HG03520 (cell line): ENCODE results near the gene VSTM4.

ENCODE experiments used
- ATAC-seq: cut with Tn5 transposase; IDR thresholded peaks from one replicate; pipeline ENCODE4 v1.9.1; 2021; ENCODE audit warnings: mild to moderate bottlenecking, moderate library complexity; ENCODE audit not compliant: unreplicated experiment

VSTM4 gene

DNA sequence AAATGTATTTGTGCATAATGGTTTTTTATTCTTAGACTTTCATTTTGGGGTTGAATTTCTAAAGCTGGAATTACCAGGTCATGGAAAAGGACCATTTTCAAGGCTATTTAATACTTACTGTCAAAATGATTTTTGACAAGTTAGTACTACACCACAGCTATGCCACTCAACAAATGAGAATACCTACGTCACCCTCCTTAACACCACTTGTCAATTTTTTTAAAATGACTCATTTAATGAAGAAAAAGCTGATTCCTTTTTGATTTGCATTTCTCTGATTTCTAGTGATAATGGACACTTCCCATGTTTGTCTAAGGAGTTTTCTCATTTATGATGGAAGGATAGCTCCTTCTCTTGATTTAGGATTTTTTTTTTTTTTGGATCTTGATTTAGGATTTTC lies 63.3 kb downstream of the VSTM4 start:
- ATAC-seq = no peak

- ATAC-seq = no peak
Measured at GRCh38 chr10:49050906-49051305, 64.4 kb downstream of the VSTM4 start.

GRCh38 chr10:49050366-49050765 lies 65.0 kb downstream of the VSTM4 start:
- ATAC-seq = no peak

DNA sequence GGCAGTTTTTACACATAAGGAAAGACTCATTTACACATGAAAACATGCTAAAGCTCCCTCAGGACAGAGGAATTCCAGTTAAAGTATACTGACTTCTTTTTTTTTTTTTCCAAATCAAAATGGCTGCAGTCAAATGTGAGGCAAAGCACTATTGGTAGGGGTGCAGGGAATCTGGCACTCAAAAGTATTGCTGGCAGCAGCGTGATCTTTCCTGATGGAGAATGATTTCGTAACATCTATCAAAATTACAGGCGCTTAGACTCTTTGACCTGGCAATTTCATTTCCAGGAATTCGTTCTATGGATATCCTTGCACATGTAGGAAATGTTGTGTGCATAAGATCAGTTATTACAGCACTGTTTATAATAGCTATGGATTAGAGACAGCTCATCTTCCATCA lies 65.7 kb downstream of the VSTM4 start:
- ATAC-seq = no peak

DNA sequence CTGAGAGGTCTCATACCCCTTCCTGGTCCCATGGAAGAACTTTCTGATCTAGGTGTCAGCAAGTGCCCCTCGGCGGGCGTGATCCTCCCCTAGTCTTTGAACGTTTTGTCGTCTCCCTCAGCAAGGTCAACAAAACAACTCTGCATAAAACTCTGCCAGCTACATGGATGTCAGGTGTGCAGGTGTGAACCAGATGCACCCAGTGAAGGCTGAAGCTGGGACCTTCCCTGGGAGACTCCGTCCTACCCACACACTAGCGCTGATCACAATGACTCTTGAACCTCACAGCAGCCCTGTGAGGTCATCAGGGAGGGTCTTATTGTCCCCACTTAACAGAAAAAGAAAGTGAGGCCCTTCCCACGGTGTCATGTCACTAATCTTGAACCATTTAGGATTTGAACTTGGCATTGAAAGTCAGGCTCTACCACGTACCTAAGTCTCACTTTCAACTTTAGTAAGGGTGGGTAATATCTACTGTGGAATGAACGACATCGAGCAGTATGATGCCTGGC lies 68.1 kb downstream of the VSTM4 start:
- ATAC-seq = no peak

DNA sequence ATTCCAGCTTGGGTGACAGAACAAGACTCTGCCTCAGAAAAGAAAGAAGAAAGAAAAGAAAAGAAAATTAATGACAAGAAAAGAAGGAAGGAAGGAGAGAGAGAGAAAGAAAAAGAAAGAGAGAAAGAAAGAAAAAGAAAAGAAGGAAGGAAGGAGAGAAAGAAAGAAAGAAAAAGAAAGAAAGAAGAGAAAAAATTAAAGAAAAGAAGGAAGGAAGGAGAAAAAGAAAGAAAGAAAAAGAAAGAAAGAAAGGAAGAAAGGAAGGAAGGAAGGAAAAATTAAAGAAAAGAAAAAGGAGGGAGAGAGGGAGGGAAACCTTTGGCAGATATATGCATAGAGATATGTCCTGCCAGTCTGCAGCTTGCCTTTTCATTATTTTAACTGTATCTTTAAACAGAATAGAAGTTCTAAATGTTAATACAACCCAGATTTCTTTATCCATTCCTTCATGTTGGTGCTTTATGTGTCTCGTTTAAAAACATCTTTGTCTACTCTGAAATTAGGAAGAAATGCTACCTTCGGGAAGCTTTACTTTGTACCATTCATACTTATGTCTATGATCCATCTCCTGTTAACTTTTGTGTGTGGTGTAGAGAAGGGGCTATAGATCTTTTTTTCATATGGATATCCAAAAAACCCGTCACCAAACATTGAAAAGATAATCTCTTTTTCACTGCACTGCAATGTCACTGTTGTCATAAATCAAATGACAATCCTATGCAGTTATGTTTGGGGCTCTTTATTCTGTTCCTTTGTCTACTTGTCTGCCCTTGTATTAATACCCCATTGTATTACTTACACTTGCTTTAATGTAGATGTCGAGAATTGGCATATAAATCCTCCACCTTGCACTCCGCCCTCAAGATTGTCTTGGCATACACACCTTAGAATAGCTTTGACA lies 70.8 kb downstream of the VSTM4 start:
- ATAC-seq = no peak

GRCh38 chr10:49040601-49041000 lies 74.7 kb downstream of the VSTM4 start:
- ATAC-seq = no peak

DNA sequence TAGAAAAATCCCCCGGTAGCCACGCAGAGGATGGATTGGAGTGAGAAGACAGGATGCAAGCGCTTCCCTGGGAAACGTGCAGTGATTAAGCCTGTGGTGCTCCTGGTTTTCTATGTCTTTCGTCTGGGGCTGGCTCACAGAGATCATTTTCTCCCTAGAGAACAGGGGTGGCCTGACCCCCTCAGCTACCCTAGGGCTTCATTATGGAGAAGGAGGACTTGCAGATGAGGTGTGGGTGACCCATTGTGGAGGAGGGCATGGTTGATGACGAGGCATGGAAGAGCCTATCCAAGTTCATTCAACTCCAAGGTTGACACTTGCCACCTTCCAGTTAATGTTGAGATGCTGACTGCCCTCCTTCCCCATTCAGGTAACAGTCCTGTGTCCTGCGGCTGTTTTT lies 75.9 kb downstream of the VSTM4 start:
- no peak for ATAC-seq

GRCh38 chr10:49038711-49039110 lies 76.6 kb downstream of the VSTM4 start:
- no peak for ATAC-seq

DNA sequence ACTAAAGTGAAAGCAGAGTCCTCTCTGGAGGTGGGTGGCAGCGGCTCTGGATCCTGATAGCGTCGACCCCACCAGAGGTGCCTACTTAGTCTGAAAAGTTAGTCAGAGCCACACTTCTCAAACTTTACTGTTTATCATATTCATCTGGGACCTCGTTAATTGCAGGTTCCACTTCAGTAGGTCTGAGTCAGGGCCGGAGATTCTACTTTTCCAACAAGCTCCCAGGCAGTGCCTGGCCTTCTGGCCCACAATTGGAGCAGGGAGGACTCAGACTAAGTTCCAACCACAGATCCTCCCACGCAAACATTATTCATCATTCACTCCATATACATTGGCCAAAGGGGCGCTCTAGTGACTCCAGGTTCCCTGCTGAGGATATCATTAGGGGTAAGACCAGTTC lies 78.1 kb downstream of the VSTM4 start:
- no peak for ATAC-seq

GRCh38 chr10:49036638-49037037 lies 78.7 kb downstream of the VSTM4 start:
- ATAC-seq = no peak

- no peak for ATAC-seq
Measured at GRCh38 chr10:49035920-49036319, 79.4 kb downstream of the VSTM4 start.

DNA sequence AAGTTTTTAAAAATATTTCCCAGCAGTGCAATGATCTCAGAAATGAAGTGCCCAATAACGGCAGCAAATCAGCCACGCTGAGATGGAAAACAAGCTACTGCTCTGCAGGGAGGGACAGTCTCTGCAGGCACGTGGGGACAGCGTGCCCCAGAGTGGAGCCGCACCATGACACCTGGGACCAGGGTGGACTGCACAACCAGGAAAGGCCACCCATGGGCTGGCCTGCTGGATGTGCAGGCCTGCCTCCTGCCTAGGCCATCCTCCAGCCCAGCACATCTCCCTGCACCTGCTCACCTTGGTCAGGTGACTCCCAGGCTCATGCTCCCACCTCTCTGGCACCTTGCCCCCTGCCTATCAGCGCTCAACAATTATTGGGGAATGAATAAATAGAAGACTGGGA lies 80.4 kb downstream of the VSTM4 start:
- ATAC-seq = no peak

DNA sequence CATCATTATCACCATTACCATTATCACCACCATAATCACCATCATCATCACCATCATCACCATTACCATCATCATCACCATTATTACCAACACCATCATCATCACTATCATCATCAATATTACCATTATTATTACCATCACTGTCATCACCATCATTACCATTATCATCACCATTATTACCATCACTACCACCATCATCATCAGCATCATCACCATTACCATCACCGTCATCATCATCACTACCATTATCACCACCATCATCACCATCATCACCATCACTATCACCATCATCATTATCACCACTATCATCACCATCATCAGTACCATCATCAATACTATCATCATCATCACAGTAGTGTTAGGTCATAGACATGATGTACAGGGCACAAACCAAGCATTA lies 81.4 kb downstream of the VSTM4 start:
- no peak for ATAC-seq

- no peak for ATAC-seq
Measured at GRCh38 chr10:49029666-49030065, 85.7 kb downstream of the VSTM4 start.

DNA sequence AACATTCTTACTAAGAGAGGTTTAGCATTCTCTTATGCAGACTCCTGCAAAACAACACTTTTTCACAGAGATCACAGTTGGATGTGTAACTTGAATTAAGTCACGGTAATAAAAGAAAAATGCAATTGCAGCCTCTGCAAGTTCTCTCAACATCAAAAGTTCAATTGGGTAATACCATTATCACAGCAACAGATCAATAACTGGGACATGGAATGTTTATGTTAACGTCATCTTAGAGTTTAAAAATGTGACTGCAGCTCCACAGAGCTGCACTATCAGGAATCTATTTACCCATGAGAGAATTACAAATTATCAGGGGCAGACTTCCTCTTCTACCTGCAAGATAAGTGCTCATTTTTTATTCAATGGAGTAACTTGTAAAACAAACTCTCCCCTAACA lies 86.7 kb downstream of the VSTM4 start:
- ATAC-seq = no peak

DNA sequence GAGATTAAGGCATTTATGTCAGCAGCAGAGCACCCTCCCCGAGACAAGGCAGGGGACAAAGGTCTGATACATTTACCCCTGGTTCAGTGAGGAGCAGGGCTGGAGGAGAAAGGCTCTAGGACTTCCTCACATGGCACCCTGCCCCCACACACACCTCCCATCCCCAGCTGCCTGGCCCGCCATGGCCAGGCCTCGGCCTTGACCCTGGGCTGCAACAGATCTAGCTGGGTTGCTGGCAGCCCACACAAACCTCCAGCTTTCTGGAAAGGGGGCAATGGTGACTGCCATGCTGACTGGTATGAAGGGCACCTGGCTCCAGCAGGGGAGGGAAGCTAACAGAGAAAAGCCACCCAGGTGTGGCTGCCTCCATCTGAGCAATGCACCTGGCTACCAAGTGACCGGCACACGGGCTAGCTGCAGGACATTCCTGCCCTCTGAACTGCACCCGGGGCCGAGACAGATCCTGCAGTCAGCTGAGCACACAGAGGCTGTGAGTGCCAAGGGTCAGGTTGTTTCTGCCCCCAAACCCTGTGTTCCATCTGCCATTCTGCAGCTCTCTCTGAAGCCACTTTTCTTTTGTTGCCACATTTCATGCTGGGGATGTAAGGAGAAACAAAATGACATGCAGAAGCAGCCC lies 89.9 kb downstream of the VSTM4 start:
- no peak for ATAC-seq

DNA sequence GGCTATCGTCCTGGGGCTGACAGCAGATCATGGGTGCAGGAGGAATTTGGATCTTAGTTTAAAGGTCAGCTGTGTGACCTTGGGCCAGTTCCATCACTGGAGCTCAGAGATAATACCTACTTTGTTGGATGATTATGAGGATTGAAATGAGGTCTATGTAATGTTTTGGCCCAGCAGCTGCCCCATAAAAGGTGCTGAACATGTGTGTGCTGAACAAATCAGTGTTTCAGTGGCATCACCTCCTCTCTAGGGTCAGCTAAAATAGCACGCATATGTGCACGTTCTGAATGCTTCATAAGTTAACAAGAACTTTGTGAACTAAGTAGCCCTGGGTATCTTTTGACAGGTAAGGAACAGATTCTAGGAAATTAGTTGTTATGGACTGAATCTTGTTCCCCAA lies 90.8 kb downstream of the VSTM4 start:
- ATAC-seq = no peak

DNA sequence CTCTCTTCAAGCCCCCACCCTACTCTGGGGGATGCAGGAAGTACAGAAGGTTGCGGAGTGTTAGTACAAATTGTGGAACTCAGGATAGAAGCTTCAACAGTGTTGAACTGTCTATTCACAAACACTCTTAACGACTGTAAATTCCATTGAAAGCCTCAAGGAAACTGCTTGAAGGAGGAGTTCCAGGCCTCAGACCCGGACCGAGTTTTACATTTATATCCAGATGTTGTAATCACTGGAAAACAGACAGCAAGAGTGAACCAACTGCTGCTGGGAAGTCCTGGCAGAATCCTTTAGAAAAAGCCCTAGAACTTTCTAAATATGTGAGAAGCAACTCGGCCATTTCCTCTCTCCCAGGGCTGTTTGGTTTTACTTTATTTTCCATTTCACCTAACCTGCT lies 91.6 kb downstream of the VSTM4 start:
- ATAC-seq = no peak

DNA sequence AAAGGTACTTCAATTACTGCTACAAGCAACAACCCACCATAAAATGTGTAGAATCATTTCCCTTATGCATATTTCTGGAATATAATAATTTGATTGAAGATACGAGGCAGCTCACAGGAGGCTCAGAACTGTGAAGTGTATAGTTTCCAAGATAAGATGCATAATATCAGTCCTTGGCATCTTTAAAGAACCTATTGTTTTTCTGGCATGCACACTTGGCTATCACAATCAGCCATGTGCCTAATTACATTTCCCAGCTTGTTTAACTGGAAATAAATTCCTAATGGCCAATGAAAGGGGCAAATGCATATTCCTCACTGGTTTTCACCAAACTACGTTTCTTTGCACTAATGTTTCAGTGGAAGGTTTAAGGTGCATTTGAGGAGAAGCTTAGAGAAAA lies 92.3 kb downstream of the VSTM4 start:
- ATAC-seq = no peak

GRCh38 chr10:49021685-49022084 lies 93.6 kb downstream of the VSTM4 start:
- no peak for ATAC-seq

- no peak for ATAC-seq
Measured at GRCh38 chr10:49015700-49016099, 99.6 kb downstream of the VSTM4 start.
